Measurements from ENCODE around the gene THUMPD2. TPM values are rescaled to one million over a fixed set of nuclear protein-coding genes. Genes with fewer than 3 reads are reported as not detected.

Gene THUMPD2
- polyA plus RNA-seq, 1 donor (not counting 4 experiments of a cell fraction or from before 2014, with no cell fraction given) = 18.2 TPM

DNA sequence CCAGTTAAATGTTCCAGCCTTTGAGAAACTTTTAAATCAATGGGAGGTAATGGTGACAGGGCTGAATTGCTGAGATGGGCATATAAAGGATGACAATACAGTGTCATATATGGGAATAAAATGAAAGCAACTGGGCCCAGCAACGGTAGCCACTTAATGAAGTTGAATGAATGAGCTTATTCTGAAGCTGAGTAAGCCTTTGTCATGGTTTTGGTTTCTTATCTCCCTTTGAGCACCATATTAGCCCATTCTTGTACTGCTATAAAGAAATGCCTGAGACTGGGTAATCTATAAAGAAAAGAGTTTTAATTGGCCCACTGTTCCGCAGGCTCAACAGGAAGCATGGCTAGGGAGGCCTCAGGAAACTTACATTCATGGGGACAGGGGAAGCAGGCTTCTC is 3.5 kb upstream of the THUMPD2 start:
- Histone ChIP-seq H2AFZ (ENCODE audit: control insufficient read depth, low read length) (no peak overlapping the region), H3K9me3 (ENCODE audit: control insufficient read depth, low read depth, low read length) (no peaks in the 10 kb centered on the region), H3K27ac (ENCODE audit: control insufficient read depth, insufficient read depth, low read length) (no peak overlapping the region), H3K79me2 (ENCODE audit: control insufficient read depth, insufficient read depth, low read length) (peaks cover 14% of the 10 kb centered on the region), H3K9me1 (ENCODE audit: control insufficient read depth, extremely low read depth, insufficient read depth, low read length) (no peaks in the 10 kb centered on the region), H3K36me3 (ENCODE audit: control insufficient read depth in 2 of 2, extremely low read depth in 1 of 2, insufficient read depth in 2 of 2, low read length in 2 of 2) (no peaks in the 10 kb centered on the region), H3K9ac (ENCODE audit: control insufficient read depth, extremely low read depth, insufficient read depth, low read length) (no peak overlapping the region), H3K27me3 (ENCODE audit: control insufficient read depth, extremely low read depth, insufficient read depth, low read length) (no peaks in the 10 kb centered on the region), H4K20me1 (ENCODE audit: control insufficient read depth, extremely low read depth, insufficient read depth, low read length) (no peaks in the 10 kb centered on the region), H3K4me3 (ENCODE audit: control insufficient read depth in 2 of 3, extremely low read depth in 1 of 3, insufficient read depth in 2 of 3, low read depth in 1 of 3, low read length in 3 of 3) (no peak overlapping the region), H3K4me1 (ENCODE audit: control insufficient read depth, extremely low read depth, insufficient read depth, low read length) (peaks cover 12% of the 10 kb centered on the region), H3K4me2 (ENCODE audit: control insufficient read depth, extremely low read depth, insufficient read depth, low read depth, low read length) (no peak overlapping the region)
- no peak for FAIRE-seq
- dilution Hi-C loops (cut with MboI; ENCODE audit: extremely low pct_ligation_motif_present, low sequenced_read_pairs) = no loop called here
- TF ChIP-seq EZH2 (IDR thresholded peaks at IDR 0.05; ENCODE audit: low read length) (no peak), CTCF (optimal IDR thresholded peaks at IDR 0.05 in 1 of 3, IDR thresholded peaks at IDR 0.05 in 1 of 3, conservative IDR thresholded peaks at IDR 0.05 in 1 of 3; ENCODE audit: extremely low read depth in 1 of 3, insufficient read depth in 2 of 3, low read length in 3 of 3) (no peak)
- DNase-seq (ENCODE audit: low read depth, low spot score) = no peak

- H3K9ac ChIP-seq (ENCODE audit: control insufficient read depth, extremely low read depth, insufficient read depth, low read length) = no peak overlapping the region
- H3K79me2 ChIP-seq (ENCODE audit: control insufficient read depth, insufficient read depth, low read length) = peaks cover 23% of the 10 kb centered on the region
- H3K9me1 ChIP-seq (ENCODE audit: control insufficient read depth, extremely low read depth, insufficient read depth, low read length) = no peaks in the 10 kb centered on the region
- H2AFZ ChIP-seq (ENCODE audit: control insufficient read depth, low read length) = no peak overlapping the region
- no peak overlapping the region for H3K27ac ChIP-seq (ENCODE audit: control insufficient read depth, insufficient read depth, low read length)
- no peaks in the 10 kb centered on the region for H3K9me3 ChIP-seq (ENCODE audit: control insufficient read depth, low read depth, low read length)
- H3K4me2 ChIP-seq (ENCODE audit: control insufficient read depth, extremely low read depth, insufficient read depth, low read depth, low read length) = no peak overlapping the region
- dilution Hi-C loops (cut with MboI; ENCODE audit: extremely low pct_ligation_motif_present, low sequenced_read_pairs) = no loop called here
- peaks cover 12% of the 10 kb centered on the region for H3K4me1 ChIP-seq (ENCODE audit: control insufficient read depth, extremely low read depth, insufficient read depth, low read length)
- no peaks in the 10 kb centered on the region for H3K36me3 ChIP-seq (ENCODE audit: control insufficient read depth in 2 of 2, extremely low read depth in 1 of 2, insufficient read depth in 2 of 2, low read length in 2 of 2)
- H3K27me3 ChIP-seq (ENCODE audit: control insufficient read depth, extremely low read depth, insufficient read depth, low read length) = no peaks in the 10 kb centered on the region
- no peak for DNase-seq (ENCODE audit: low read depth, low spot score)
- no peak for TF ChIP-seq EZH2 (IDR thresholded peaks at IDR 0.05; ENCODE audit: low read length)
- TF ChIP-seq CTCF (optimal IDR thresholded peaks at IDR 0.05 in 1 of 3, IDR thresholded peaks at IDR 0.05 in 1 of 3, conservative IDR thresholded peaks at IDR 0.05 in 1 of 3; ENCODE audit: extremely low read depth in 1 of 3, insufficient read depth in 2 of 3, low read length in 3 of 3) = no peak
- FAIRE-seq = no peak
- H3K4me3 ChIP-seq (ENCODE audit: control insufficient read depth in 2 of 3, extremely low read depth in 1 of 3, insufficient read depth in 2 of 3, low read depth in 1 of 3, low read length in 3 of 3) = no peak overlapping the region
- no peaks in the 10 kb centered on the region for H4K20me1 ChIP-seq (ENCODE audit: control insufficient read depth, extremely low read depth, insufficient read depth, low read length)
Observed at GRCh38 chr2:39781697-39782096, 2.6 kb upstream of the THUMPD2 start.

All from keratinocyte (primary cell).